ENCODE data around the gene CALHM6. TPM values are rescaled to one million over a fixed set of nuclear protein-coding genes. Genes with fewer than 3 reads are reported as not detected.

Gene CALHM6
- 10 to 100 TPM in 1 of 4 donors, 1 to 10 TPM in 1, not detected in 2; 2.0 to 14.0 TPM for total RNA-seq

- H3K36me3 ChIP-seq, result no peaks in the 10 kb centered on the region
- no peaks in the 10 kb centered on the region for H3K9me3 ChIP-seq
- H3K4me3 ChIP-seq, result peak within 1 kb of the TSS; percentile 40 to 65 (median 52)
- H3K27ac ChIP-seq, result peak within 1 kb of the TSS; percentile 31 to 85 (median 44)
- DNase-seq, result no peak
- TF ChIP-seq POLR2A (IDR thresholded peaks at IDR 0.05) (no peak), CTCF (IDR thresholded peaks at IDR 0.05) (no peak)
- H3K27me3 ChIP-seq, result no peaks in the 10 kb centered on the region
- H3K4me1 ChIP-seq, result no peaks in the 10 kb centered on the region
These were observed at the start of gene CALHM6 for GRCh38 chr6:116461331-116461931. Gene CALHM6, plus strand, starts transcription at chr6:116461375. Its CDS starts 555 bp downstream, at chr6:116461930.

GRCh38 chr6:116412270-116412669, 48.9 kb upstream of the CALHM6 start:
- Histone ChIP-seq H3K27ac (no peak overlapping the region), H3K36me3 (no peaks in the 10 kb centered on the region), H3K4me3 (no peak overlapping the region), H3K4me1 (peaks cover 0 to 24% (median 7%) of the 10 kb centered on the region in 4 donors), H3K27me3 (no peaks in the 10 kb centered on the region), H3K9me3 (no peaks in the 10 kb centered on the region)
- no peak for DNase-seq
- TF ChIP-seq CTCF (IDR thresholded peaks at IDR 0.05) (no peak), POLR2A (IDR thresholded peaks at IDR 0.05) (no peak)

GRCh38 chr6:116413357-116413756, 47.8 kb upstream of the CALHM6 start:
- H3K27me3 ChIP-seq, result no peaks in the 10 kb centered on the region
- H3K27ac ChIP-seq, result no peak overlapping the region
- TF ChIP-seq POLR2A (IDR thresholded peaks at IDR 0.05) (no peak), CTCF (IDR thresholded peaks at IDR 0.05) (no peak)
- DNase-seq, result no peak
- no peak overlapping the region for H3K4me3 ChIP-seq
- H3K36me3 ChIP-seq, result no peaks in the 10 kb centered on the region
- H3K4me1 ChIP-seq, result peaks cover 0 to 24% (median 7%) of the 10 kb centered on the region in 4 donors
- H3K9me3 ChIP-seq, result no peaks in the 10 kb centered on the region

- Histone ChIP-seq H3K36me3 (no peaks in the 10 kb centered on the region), H3K9me3 (no peaks in the 10 kb centered on the region), H3K27ac (no peak overlapping the region), H3K27me3 (no peaks in the 10 kb centered on the region), H3K4me3 (no peak overlapping the region), H3K4me1 (no peaks in the 10 kb centered on the region)
- TF ChIP-seq POLR2A (IDR thresholded peaks at IDR 0.05) (no peak), CTCF (IDR thresholded peaks at IDR 0.05) (no peak)
- no peak for DNase-seq
These were observed 43.5 kb upstream of the CALHM6 start for GRCh38 chr6:116417661-116418060.

GRCh38 chr6:116419069-116419786, 41.9 kb upstream of the CALHM6 start:
- no peak overlapping the region for H3K4me3 ChIP-seq
- H3K9me3 ChIP-seq, result no peaks in the 10 kb centered on the region
- TF ChIP-seq POLR2A (IDR thresholded peaks at IDR 0.05) (no peak), CTCF (IDR thresholded peaks at IDR 0.05) (no peak)
- no peak for DNase-seq
- H3K4me1 ChIP-seq, result no peaks in the 10 kb centered on the region
- H3K36me3 ChIP-seq, result no peaks in the 10 kb centered on the region
- H3K27ac ChIP-seq, result no peak overlapping the region
- no peaks in the 10 kb centered on the region for H3K27me3 ChIP-seq
